OCI-LY1 (cell line): ENCODE data around the gene ARAP3.

ENCODE experiments used
- H2AFZ ChIP-seq: fragments of 200-600 bp; sonication (generic), shearing (Covaris generic); 2 replicates; pipeline ENCODE4 v1.6.0; 2014; ENCODE audit warnings: antibody characterized with exemption, mild to moderate bottlenecking, low read length
- H3F3A ChIP-seq: fragments of 200-600 bp; sonication (generic), shearing (Covaris generic); 2 replicates; pipeline ENCODE4 v1.6.0; 2014; ENCODE audit warnings: mild to moderate bottlenecking, antibody characterized with exemption, low read length, moderate library complexity; ENCODE audit not compliant: insufficient read depth
- H3K27ac ChIP-seq: fragments of 200-600 bp; sonication (generic); 2 replicates; pipeline ENCODE4 v1.5.1; 2014; ENCODE audit warnings: low read length, mixed run types, mild to moderate bottlenecking, low read depth; ENCODE audit not compliant: poor library complexity, severe bottlenecking
- H3K27me3 ChIP-seq: fragments of 200-600 bp; sonication (generic); 2 replicates; pipeline ENCODE4 v1.6.0; 2014; ENCODE audit warnings: antibody characterized with exemption, mild to moderate bottlenecking, low read length, moderate library complexity; ENCODE audit not compliant: insufficient read depth
- H3K36me3 ChIP-seq: fragments of 200-600 bp; sonication (generic); 2 replicates; pipeline ENCODE4 v1.6.1; 2014; ENCODE audit warnings: mild to moderate bottlenecking, antibody characterized with exemption, low read length, moderate library complexity, mixed read lengths; ENCODE audit not compliant: insufficient read depth
- H3K4me1 ChIP-seq: fragments of 200-600 bp; sonication (generic); 2 replicates; pipeline ENCODE4 v1.5.1; 2014; ENCODE audit warnings: mild to moderate bottlenecking, low read length, moderate library complexity; ENCODE audit not compliant: insufficient read depth, severe bottlenecking
- H3K4me2 ChIP-seq: fragments of 200-600 bp; sonication (generic), shearing (Covaris generic); 2 replicates; pipeline ENCODE4 v1.6.1; 2014; ENCODE audit warnings: low read length
- H3K4me3 ChIP-seq: fragments of 200-600 bp; sonication (generic); 2 replicates; pipeline ENCODE4 v1.5.1; 2014; ENCODE audit warnings: low read length, low read depth, mild to moderate bottlenecking, mixed read lengths; ENCODE audit not compliant: poor library complexity, severe bottlenecking
- H3K79me2 ChIP-seq: fragments of 200-600 bp; shearing (Covaris generic); 2 replicates; pipeline ENCODE4 v1.6.1; 2016; ENCODE audit warnings: mixed run types, low read length, mixed read lengths; ENCODE audit not compliant: insufficient read depth
- H3K9ac ChIP-seq: fragments of 200-600 bp; sonication (generic), shearing (Covaris generic); 2 replicates; pipeline ENCODE4 v1.6.1; 2014; ENCODE audit warnings: mild to moderate bottlenecking, low read length, mixed read lengths
- H3K9me2 ChIP-seq: fragments of 200-600 bp; sonication (generic), shearing (Covaris generic); 2 replicates; pipeline ENCODE4 v1.6.1; 2014; ENCODE audit warnings: low read depth, mild to moderate bottlenecking, low read length, mixed read lengths
- H3K9me3 ChIP-seq: fragments of 200-600 bp; shearing (Covaris generic); 2 replicates; pipeline ENCODE4 v1.6.1; 2014; ENCODE audit warnings: low read length, mixed read lengths
- H4K20me1 ChIP-seq: fragments of 200-600 bp; sonication (generic), shearing (Covaris generic); 2 replicates; pipeline ENCODE4 v1.6.0; 2016; ENCODE audit warnings: mild to moderate bottlenecking, low read length; ENCODE audit not compliant: insufficient read depth
- EZH2 ChIP-seq: fragments of 200-600 bp; sonication (generic), shearing (Covaris generic); IDR thresholded peaks from 2 replicates; pipeline ENCODE4 v1.8.0; 2017; ENCODE audit warnings: borderline replicate concordance, mixed run types, mild to moderate bottlenecking, antibody characterized with exemption, low read length, moderate library complexity, mixed read lengths
- TF ChIP-seq, protein P1 (sequence below): fragments of 200-600 bp; sonication (generic), shearing (Covaris generic); IDR thresholded peaks from 2 replicates; pipeline ENCODE4 v1.5.1; 2017; ENCODE audit warnings: mild to moderate bottlenecking, antibody characterized with exemption, low read length, moderate library complexity, mixed read lengths

ARAP3 gene

DNA sequence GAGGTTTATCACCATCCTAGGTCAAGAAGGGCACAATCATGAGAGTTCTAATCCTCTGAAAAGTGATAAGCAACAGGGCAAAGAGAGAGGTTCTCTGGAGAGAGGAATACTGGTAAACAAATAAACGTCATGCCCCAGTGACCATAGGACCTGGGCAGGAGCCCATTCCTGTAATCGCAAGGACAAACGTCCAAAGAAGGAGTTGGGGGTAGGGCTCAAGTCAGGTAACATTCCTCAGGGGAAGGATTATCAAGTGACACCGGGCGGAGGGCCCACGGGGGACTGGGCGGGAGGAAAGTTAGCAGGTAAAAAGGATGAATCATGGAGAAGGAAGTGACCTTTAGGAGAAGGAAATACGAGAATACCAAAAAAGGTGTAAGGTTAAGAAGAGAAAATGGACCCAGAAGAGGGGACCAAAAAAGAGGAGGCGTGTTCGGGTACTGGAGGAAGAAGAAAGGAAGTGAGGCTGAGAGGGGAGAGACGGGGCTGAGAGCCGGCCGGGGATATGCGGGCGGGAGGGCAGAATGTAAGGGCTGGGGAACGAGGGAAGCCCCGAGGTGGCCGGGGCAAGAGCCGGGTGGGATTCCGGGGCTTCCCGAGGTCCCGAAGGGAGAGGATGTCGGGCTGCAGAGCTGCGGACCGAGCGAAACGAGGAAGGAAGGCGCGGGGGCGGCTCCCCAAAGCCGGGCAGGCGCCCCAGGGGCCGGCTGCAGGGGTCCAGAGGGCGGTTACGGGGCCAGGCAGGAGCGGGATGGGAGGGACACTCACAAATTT lies 63.8 kb downstream of the ARAP3 start:
- Histone ChIP-seq H3K36me3 (peaks cover 38% of the 10 kb centered on the region), H3K9me2 (no peaks in the 10 kb centered on the region), H3K9me3 (no peaks in the 10 kb centered on the region), H3K79me2 (peaks cover 11% of the 10 kb centered on the region; the same call in 1 of the 2 replicates), H3K4me1 (peaks cover 31% of the 10 kb centered on the region), H2AFZ (no peak overlapping the region), H4K20me1 (no peaks in the 10 kb centered on the region), H3K27me3 (no peaks in the 10 kb centered on the region), H3F3A (no peaks in the 10 kb centered on the region), H3K9ac (peak overlapping the region; percentile 83), H3K4me2 (peak overlapping the region; percentile 83), H3K4me3 (peak overlapping the region; percentile 75), H3K27ac (no peak overlapping the region)
- no peak for TF ChIP-seq EZH2
- TF ChIP-seq, protein P1, sequence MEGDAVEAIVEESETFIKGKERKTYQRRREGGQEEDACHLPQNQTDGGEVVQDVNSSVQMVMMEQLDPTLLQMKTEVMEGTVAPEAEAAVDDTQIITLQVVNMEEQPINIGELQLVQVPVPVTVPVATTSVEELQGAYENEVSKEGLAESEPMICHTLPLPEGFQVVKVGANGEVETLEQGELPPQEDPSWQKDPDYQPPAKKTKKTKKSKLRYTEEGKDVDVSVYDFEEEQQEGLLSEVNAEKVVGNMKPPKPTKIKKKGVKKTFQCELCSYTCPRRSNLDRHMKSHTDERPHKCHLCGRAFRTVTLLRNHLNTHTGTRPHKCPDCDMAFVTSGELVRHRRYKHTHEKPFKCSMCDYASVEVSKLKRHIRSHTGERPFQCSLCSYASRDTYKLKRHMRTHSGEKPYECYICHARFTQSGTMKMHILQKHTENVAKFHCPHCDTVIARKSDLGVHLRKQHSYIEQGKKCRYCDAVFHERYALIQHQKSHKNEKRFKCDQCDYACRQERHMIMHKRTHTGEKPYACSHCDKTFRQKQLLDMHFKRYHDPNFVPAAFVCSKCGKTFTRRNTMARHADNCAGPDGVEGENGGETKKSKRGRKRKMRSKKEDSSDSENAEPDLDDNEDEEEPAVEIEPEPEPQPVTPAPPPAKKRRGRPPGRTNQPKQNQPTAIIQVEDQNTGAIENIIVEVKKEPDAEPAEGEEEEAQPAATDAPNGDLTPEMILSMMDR = no peak

DNA sequence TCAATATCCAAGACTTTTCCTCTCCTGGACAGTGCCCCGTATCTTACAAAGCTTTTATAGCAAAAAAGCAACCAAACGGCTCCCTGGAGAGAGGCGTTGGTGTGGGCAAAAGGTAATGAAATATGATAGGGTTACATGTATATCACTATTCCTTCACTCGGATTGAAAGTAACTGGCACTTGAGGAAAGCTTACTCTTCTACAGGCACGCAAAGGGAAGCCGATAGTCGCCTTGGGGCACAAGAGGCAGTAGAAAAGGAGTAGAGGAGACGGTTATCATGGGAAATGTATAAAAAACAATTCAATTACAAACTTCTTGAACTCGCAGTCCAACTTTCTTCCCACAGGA lies 64.4 kb downstream of the ARAP3 start:
- Histone ChIP-seq H3K9me3 (no peaks in the 10 kb centered on the region), H3K4me2 (peak overlapping the region; percentile 83), H3K79me2 (peaks cover 17% of the 10 kb centered on the region; the same call in 1 of the 2 replicates), H3K27me3 (no peaks in the 10 kb centered on the region), H3K9ac (peak overlapping the region; percentile 83), H2AFZ (no peak overlapping the region), H3K36me3 (peaks cover 34% of the 10 kb centered on the region), H3K27ac (no peak overlapping the region), H3K4me3 (peak overlapping the region; percentile 75), H3K9me2 (no peaks in the 10 kb centered on the region), H3F3A (no peaks in the 10 kb centered on the region), H4K20me1 (no peaks in the 10 kb centered on the region), H3K4me1 (peaks cover 31% of the 10 kb centered on the region)
- TF ChIP-seq EZH2 = no peak
- TF ChIP-seq, protein P1 = no peak

DNA sequence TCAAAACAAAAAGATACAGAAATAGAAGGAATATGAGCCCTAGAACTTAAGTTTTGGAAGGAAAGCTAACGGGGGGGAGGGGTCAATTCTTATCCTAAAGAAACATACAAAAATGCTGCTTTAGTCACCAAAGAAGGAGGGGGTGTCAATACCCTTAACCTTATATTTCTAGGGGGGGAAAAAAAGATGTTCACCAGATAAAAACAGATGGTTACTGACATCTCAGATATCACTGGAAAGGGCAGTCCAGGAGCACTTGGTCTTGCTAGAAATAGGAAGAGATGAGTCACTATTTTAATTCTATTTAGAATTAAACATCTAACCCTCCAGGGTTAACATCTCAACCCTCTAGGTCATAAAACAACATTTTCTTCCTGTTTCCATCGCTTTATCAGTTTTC lies 64.9 kb downstream of the ARAP3 start:
- peak overlapping the region; percentile 83; the same call in 1 of the 2 replicates for H3K9ac ChIP-seq
- peaks cover 34% of the 10 kb centered on the region for H3K36me3 ChIP-seq
- H3K27me3 ChIP-seq = no peaks in the 10 kb centered on the region
- no peak overlapping the region for H3K27ac ChIP-seq
- peaks cover 20% of the 10 kb centered on the region; the same call in 1 of the 2 replicates for H3K79me2 ChIP-seq
- peak overlapping the region; percentile 75 for H3K4me3 ChIP-seq
- H3K4me2 ChIP-seq = peak overlapping the region; percentile 83
- H3F3A ChIP-seq = no peaks in the 10 kb centered on the region
- no peaks in the 10 kb centered on the region for H3K9me3 ChIP-seq
- no peaks in the 10 kb centered on the region for H4K20me1 ChIP-seq
- peaks cover 31% of the 10 kb centered on the region for H3K4me1 ChIP-seq
- TF ChIP-seq, protein P1 = no peak
- no peak for TF ChIP-seq EZH2
- no peak overlapping the region for H2AFZ ChIP-seq
- H3K9me2 ChIP-seq = no peaks in the 10 kb centered on the region
